ENCODE measurements around the gene SMOC1.

The SMOC1 gene

DNA sequence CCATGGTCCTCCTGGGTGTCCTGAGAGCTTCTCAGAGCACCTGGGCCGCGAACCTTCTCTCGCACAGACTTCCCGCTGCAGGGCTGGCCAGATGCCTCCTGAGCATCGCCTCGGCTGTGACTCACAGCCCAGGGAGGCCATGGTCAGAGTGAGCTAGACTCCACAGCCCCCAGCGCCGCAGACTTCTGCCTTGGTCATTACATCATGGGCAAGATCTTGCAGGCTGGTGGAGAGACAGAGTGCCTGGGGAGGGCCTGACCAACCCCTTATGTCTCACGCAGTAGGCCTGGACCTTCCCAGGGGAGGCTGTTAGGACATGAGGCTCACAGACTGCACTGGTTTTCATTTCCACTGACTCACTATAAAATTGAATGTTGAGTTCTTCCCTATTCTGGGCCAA is 41.8 kb downstream of the SMOC1 start:
- H3K4me3 ChIP-seq (ENCODE audit: low read length) = no peak overlapping the region
- H3K36me3 ChIP-seq (replicated peaks; ENCODE audit: low read depth, low read length) = no peaks in the 10 kb centered on the region
- no peaks in the 10 kb centered on the region for H3K4me1 ChIP-seq (ENCODE audit: low read length)

DNA sequence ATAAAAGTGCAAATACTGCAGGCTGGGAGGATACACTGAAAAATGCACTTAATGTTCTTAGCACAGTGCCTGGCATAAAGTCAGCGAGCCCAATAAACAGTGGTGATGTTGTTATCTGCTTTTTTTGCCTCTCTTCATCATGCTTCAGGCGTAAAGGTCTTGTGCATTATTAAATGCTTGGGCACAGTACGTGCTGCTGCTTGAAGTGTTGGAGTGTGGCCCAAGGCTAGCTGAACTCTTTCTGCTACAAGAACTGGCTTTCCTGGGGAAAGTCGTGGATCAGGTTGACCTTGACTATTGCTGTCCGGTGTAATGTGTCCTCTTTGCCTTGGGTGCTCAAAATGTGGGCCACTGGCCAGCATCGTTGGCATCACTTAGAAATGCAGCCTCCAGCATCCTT is 43.0 kb downstream of the SMOC1 start:
- Histone ChIP-seq H3K4me1 (ENCODE audit: low read length) (no peaks in the 10 kb centered on the region), H3K27me3 (ENCODE audit: low read depth, low read length) (peaks cover 22% of the 10 kb centered on the region), H3K9ac (ENCODE audit: low read length) (no peak overlapping the region), H3K9me3 (ENCODE audit: insufficient read depth, low read length) (no peaks in the 10 kb centered on the region), H3K27ac (ENCODE audit: low read length) (no peak overlapping the region), H4K20me1 (ENCODE audit: insufficient read depth, low read length) (no peaks in the 10 kb centered on the region), H3K79me2 (ENCODE audit: low read length) (no peaks in the 10 kb centered on the region), H3K36me3 (replicated peaks; ENCODE audit: low read depth, low read length) (no peaks in the 10 kb centered on the region), H2AFZ (ENCODE audit: low read depth, low read length) (no peak overlapping the region), H3K4me2 (ENCODE audit: low read length) (no peak overlapping the region), H3K4me3 (ENCODE audit: low read length) (no peak overlapping the region)
- no peak for TF ChIP-seq CTCF (IDR thresholded peaks at IDR 0.05; ENCODE audit: low read depth, low read length)
- no peak for TF ChIP-seq EZH2phosphoT487 (IDR thresholded peaks at IDR 0.05; ENCODE audit: low read depth)

More for the DNA sequence above, 41.8 kb downstream of the SMOC1 start:
- H3K27me3 ChIP-seq (ENCODE audit: low read depth, low read length) = peaks cover 19% of the 10 kb centered on the region
- no peak overlapping the region for H3K27ac ChIP-seq (ENCODE audit: low read length)
- H4K20me1 ChIP-seq (ENCODE audit: insufficient read depth, low read length) = no peaks in the 10 kb centered on the region
- no peaks in the 10 kb centered on the region for H3K9me3 ChIP-seq (ENCODE audit: insufficient read depth, low read length)
- no peak for TF ChIP-seq CTCF (IDR thresholded peaks at IDR 0.05; ENCODE audit: low read depth, low read length)
- no peak for TF ChIP-seq EZH2phosphoT487 (IDR thresholded peaks at IDR 0.05; ENCODE audit: low read depth)
- no peak overlapping the region for H3K4me2 ChIP-seq (ENCODE audit: low read length)
- H3K9ac ChIP-seq (ENCODE audit: low read length) = no peak overlapping the region
- no peak overlapping the region for H2AFZ ChIP-seq (ENCODE audit: low read depth, low read length)
- H3K79me2 ChIP-seq (ENCODE audit: low read length) = no peaks in the 10 kb centered on the region

DNA sequence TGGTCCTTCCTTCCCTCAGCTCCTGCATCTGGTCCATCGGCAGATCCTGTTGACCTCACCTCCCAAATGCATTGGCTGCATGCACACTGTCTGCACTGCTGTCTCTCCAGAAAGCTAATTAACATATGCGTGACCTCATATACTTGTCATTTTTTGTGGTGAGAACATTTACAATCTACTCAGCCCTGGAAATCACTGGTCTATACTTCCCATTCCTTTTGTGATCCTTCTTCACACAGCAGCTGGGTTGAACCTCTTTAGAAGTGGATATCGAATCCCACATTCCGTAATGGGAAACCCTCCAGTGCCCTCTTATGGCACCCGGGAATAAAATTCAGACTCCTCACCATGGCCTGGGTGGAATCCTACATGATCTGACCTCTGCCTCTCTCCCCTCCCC is 45.0 kb downstream of the SMOC1 start:
- H3K4me2 ChIP-seq (ENCODE audit: low read length) = no peak overlapping the region
- H3K4me3 ChIP-seq (ENCODE audit: low read length) = no peak overlapping the region
- TF ChIP-seq CTCF (IDR thresholded peaks at IDR 0.05; ENCODE audit: low read depth, low read length) = no peak
- TF ChIP-seq EZH2phosphoT487 (IDR thresholded peaks at IDR 0.05; ENCODE audit: low read depth) = no peak
- H3K4me1 ChIP-seq (ENCODE audit: low read length) = no peaks in the 10 kb centered on the region
- H2AFZ ChIP-seq (ENCODE audit: low read depth, low read length) = no peak overlapping the region
- H3K9ac ChIP-seq (ENCODE audit: low read length) = no peak overlapping the region
- no peaks in the 10 kb centered on the region for H3K9me3 ChIP-seq (ENCODE audit: insufficient read depth, low read length)
- no peaks in the 10 kb centered on the region for H4K20me1 ChIP-seq (ENCODE audit: insufficient read depth, low read length)
- H3K27me3 ChIP-seq (ENCODE audit: low read depth, low read length) = peaks cover 27% of the 10 kb centered on the region
- no peak overlapping the region for H3K27ac ChIP-seq (ENCODE audit: low read length)
- no peaks in the 10 kb centered on the region for H3K79me2 ChIP-seq (ENCODE audit: low read length)
- no peaks in the 10 kb centered on the region for H3K36me3 ChIP-seq (replicated peaks; ENCODE audit: low read depth, low read length)

- Histone ChIP-seq H3K27ac (ENCODE audit: low read length) (no peak overlapping the region), H2AFZ (ENCODE audit: low read depth, low read length) (no peak overlapping the region), H3K79me2 (ENCODE audit: low read length) (no peaks in the 10 kb centered on the region), H3K4me3 (ENCODE audit: low read length) (no peak overlapping the region), H3K9ac (ENCODE audit: low read length) (no peak overlapping the region), H3K36me3 (replicated peaks; ENCODE audit: low read depth, low read length) (no peaks in the 10 kb centered on the region), H3K4me2 (ENCODE audit: low read length) (no peak overlapping the region), H3K4me1 (ENCODE audit: low read length) (no peaks in the 10 kb centered on the region), H4K20me1 (ENCODE audit: insufficient read depth, low read length) (no peaks in the 10 kb centered on the region), H3K27me3 (ENCODE audit: low read depth, low read length) (peaks cover 36% of the 10 kb centered on the region), H3K9me3 (ENCODE audit: insufficient read depth, low read length) (no peaks in the 10 kb centered on the region)
- TF ChIP-seq EZH2phosphoT487 (IDR thresholded peaks at IDR 0.05; ENCODE audit: low read depth) = no peak
- no peak for TF ChIP-seq CTCF (IDR thresholded peaks at IDR 0.05; ENCODE audit: low read depth, low read length)
These were observed 48.9 kb downstream of the SMOC1 start for GRCh38 chr14:69928111-69928523.
